Upper lobe of left lung (tissue), 4 donors: Measurements from ENCODE around the gene PDGFRB.

Experiments used
- POLR2A ChIP-seq, 4 donors: fragments of 450-650 bp; IDR thresholded peaks; one replicate each; pipeline ENCODE4 v1.5.1; 2016 to 2017; ENCODE audit warnings: antibody characterized with exemption in 4 of 4, mild to moderate bottlenecking in 2 of 4
- POLR2AphosphoS5 ChIP-seq, 2 donors: sonication (generic); formaldehyde crosslinking; IDR thresholded peaks; one replicate each; pipeline ENCODE4 v1.5.1; 2017; ENCODE audit warnings: antibody characterized with exemption in 2 of 2
- TF ChIP-seq, protein P1 (sequence below), 6 experiments: fragments of 450-650 bp in 4 of 6; fragments of 200-600 bp in 2 of 6; sonication (generic) in 2 of 6; IDR thresholded peaks; one replicate each; pipeline ENCODE4 v1.5.1; 2016 to 2019; ENCODE audit warnings: antibody characterized with exemption in 6 of 6

DNA sequence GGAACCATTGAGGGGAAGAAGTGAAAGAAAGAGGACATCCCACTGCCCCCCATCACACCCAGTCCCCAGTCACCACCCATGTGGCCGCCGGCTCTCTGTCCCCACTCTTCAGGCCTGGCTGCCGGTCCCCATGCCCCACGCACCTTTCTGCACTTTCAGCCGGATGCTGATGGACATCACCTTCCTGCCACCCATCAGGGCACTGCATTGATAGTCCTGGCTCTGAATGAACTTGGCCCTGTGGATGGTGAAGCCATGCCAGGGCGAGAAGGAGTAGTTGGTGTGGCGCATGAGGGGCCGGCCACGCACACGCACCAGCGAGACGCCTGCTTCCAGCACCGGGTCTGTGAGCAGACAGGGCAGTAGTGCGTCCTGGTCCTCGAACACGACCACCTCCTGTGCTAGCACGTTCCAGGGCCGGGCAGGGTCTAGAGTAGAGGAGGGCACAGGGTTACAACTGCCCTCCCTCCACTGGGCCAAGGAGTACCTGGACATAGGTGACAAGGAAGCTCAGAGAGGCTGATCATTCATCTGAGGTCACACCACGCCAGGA, 75.7 kb downstream of the PDGFRB start:
- TF ChIP-seq POLR2AphosphoS5 (IDR thresholded peaks at IDR 0.05), result no peak
- TF ChIP-seq, protein P1, sequence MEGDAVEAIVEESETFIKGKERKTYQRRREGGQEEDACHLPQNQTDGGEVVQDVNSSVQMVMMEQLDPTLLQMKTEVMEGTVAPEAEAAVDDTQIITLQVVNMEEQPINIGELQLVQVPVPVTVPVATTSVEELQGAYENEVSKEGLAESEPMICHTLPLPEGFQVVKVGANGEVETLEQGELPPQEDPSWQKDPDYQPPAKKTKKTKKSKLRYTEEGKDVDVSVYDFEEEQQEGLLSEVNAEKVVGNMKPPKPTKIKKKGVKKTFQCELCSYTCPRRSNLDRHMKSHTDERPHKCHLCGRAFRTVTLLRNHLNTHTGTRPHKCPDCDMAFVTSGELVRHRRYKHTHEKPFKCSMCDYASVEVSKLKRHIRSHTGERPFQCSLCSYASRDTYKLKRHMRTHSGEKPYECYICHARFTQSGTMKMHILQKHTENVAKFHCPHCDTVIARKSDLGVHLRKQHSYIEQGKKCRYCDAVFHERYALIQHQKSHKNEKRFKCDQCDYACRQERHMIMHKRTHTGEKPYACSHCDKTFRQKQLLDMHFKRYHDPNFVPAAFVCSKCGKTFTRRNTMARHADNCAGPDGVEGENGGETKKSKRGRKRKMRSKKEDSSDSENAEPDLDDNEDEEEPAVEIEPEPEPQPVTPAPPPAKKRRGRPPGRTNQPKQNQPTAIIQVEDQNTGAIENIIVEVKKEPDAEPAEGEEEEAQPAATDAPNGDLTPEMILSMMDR (IDR thresholded peaks at IDR 0.05), result no peak
- no peak for TF ChIP-seq POLR2A (IDR thresholded peaks at IDR 0.05)
